Medulla oblongata (tissue), 1 donor: ENCODE results near the gene EDEM3.
"Not testable (repeated sequence)": the region's sequence is repeated elsewhere in the genome, so short reads cannot be mapped to it uniquely, and the experiment has no call there.

ENCODE experiments used
- DNase-seq: peaks from one replicate; pipeline ENCODE4 v3.0.0-alpha.2; 2015; ENCODE audit errors: extremely low spot score

Gene EDEM3

GRCh38 chr1:184734980-184735379 lies 19.7 kb downstream of the EDEM3 start:
- no peak for DNase-seq

DNA sequence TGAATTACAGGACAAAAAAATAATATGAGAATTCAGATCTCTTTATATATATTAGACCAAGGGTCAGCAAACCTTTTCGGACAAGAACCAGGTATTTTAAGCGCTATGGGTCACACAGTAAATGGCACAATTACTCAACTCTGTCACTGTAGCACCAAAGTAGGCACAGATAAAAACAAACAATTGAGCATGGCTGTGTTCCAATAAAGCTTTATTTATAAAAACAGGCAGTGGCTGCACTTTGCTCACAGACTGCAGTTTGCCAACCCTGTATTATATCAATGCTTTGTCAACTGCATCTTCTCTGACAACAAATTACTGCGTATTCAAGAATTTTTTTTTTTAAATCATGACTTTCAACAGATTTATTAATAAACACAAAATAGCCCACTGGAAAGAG lies 29.8 kb downstream of the EDEM3 start:
- DNase-seq: no peak

DNA sequence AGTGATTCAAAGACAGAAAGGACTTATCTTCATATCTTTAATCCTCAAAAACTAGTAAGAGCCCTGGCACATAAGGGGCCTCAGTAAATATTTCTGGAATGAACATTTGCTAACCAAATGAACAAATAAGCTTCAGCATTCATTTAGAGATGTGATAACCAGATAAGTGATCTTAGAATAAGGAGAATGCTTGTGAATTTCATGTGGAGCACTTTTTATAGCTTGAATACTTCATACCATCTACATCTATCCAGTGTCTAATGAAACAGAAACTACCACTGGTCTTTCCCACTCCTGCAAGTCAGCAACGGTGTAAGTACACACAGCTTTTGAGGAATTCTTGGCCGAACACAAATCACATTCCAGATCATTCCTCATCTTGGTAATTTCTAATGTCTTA lies 38.5 kb downstream of the EDEM3 start:
- DNase-seq: no peak

DNA sequence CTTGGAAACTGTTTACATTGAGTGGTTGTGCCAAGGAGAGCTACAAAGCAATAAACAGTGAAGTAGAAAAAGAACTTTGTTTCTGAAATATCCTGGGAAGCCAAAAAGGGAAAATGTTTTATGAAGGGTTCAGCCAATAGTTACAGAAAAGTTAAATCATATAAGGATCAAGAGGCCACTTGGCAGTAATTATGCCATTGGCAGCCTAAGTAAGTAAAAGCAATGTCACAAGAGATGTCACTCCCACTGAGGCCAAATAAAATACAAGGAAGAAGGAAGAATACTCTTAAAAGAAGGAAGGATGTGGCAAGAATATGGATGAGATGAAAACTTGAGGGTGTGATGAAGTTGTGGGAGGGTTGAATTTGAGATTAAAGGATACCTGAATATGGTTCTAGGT lies 45.2 kb downstream of the EDEM3 start:
- no peak for DNase-seq

GRCh38 chr1:184708084-184708676 lies 46.5 kb downstream of the EDEM3 start:
- DNase-seq: no peak

- DNase-seq: no peak
Measured at GRCh38 chr1:184705271-184705670, 49.4 kb downstream of the EDEM3 start.

DNA sequence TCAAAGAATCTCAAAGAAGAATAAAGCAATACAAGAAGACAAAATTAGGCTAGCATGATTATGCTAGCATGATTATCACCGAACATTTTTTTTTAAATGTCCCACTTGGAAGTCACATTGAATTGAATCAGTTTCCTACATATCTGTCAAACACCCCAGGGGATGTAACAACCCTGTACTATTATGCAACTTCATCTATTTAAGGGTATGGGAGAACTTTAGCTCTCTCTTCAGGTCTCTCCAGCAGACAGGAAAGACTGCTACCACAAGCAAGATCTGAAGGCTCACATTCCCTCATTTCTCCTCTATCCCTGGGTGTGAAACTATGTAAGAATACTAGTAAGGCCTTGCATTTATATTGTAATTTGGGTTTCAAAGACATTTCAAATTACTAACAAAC lies 52.8 kb downstream of the EDEM3 start:
- no peak for DNase-seq

DNA sequence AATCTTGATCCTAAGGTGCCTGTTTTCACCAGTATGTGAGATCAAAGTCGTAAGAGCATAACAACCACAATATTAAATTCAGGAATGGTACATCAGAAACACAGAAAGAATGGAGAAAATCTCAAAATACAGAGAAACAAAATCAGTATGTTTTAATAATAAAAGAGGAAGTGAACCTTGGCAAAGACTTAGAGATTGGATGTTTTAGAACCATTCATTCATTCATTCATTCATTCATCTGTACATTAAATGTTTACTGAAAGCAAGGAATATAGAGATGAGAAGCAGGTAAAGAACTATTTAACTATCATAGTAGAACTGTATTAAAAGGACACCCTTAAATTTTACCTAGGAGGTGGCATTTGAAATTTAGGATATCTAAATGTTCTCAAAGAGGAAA lies 55.7 kb downstream of the EDEM3 start:
- DNase-seq: no peak

GRCh38 chr1:184698016-184698415 lies 56.6 kb downstream of the EDEM3 start:
- DNase-seq: no peak

- DNase-seq: no peak
Measured at GRCh38 chr1:184696403-184696802, 58.3 kb downstream of the EDEM3 start.

- DNase-seq: no peak
Measured at GRCh38 chr1:184695023-184695422, 59.6 kb downstream of the EDEM3 start.

DNA sequence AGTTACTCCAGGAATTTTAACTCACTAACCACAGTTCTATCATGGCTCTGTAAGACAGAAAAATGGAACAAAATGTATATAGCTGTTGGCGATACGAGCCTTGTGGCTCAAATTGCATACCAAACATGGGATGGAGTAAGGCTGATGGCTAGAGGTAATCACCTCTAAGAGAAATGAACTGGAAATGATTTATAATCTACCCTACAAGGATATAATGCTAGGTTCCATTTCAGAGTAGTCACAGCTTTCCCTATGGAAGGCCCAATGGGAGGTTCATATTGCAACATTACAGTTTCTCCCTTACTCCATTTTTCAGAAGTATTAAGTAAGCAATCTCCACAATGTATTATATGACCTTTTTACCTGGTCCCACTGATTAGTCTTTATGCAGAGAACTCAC lies 61.6 kb downstream of the EDEM3 start:
- DNase-seq: no peak

GRCh38 chr1:184691719-184692324 lies 62.8 kb downstream of the EDEM3 start:
- peak; percentile 81 for DNase-seq

DNA sequence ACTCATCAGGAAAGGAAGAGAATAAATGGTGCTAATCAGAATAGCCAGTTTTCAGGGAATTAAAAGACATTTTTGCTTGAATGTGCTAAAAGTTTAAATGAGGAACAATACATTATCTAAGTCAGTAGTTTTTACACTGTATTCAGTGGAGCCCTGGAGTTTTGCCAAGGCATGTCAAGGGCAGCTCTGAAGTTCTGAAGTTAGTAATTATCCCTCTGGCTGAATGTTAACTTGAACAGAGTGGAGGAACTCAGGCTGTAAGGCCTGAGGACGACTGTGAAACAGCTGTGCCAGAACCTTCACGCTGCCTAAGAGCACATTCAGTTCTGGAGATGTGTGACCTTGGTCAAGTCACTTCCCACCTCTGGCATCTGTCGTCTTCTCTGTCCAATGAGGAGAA lies 68.1 kb downstream of the EDEM3 start:
- no peak for DNase-seq

DNA sequence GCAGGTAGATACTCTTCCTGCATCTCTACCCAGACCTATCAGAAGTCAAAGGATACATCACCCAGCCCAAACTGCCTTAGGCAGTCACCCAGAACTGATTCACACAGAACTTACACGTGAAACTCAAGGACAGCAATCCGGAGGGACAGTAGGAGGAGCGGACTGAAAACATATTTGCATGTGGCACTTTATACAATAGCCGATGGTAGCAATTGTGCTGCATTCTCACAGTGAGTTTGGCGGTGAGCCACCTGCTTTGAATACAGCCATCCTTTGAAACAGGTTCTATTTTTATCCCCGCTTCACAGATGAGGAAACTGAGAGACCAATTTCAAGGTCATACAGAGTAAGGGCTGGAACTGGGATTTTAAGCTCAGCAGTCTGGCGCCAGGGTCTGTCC lies 69.5 kb downstream of the EDEM3 start:
- DNase-seq: no peak

GRCh38 chr1:184684285-184685074 lies 70.2 kb downstream of the EDEM3 start:
- peak; percentile 54 for DNase-seq

DNA sequence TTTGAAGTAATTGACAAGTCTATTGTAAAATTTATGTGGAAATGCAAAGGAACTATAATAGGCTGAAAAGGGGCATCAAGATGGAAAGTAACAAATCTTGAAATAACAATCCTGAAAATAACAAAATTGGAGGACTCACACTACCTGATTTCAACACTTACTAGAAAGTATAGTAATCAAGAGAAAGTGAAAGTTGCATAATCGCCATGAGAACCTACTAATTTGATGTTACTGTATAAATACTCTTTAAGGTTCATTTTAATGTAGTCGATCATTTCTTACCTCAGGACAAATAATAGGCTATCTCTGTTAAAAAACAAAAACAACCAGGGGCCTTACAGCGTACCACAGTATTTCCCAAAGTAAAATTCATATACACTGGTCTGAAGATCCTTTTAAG lies 71.7 kb downstream of the EDEM3 start:
- no peak for DNase-seq

GRCh38 chr1:184680611-184681225 lies 73.9 kb downstream of the EDEM3 start:
- not testable (repeated sequence) for DNase-seq

DNA sequence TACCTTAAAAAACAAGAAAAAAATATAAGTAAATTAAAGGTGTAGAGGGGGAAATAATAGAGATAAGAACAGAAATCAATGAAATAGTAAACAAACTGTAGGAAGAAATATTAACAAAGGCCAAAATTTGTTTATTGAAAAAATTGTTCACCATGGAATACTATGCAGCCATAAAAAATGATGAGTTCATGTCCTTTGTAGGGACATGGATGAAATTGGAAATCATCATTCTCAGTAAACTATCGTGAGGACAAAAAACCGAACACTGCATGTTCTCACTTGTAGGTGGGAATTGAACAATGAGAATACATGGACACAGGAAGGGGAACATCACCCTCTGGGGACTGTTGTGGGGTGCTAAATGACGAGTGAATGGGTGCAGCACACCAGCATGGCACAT lies 75.2 kb downstream of the EDEM3 start:
- not testable (repeated sequence) for DNase-seq

DNA sequence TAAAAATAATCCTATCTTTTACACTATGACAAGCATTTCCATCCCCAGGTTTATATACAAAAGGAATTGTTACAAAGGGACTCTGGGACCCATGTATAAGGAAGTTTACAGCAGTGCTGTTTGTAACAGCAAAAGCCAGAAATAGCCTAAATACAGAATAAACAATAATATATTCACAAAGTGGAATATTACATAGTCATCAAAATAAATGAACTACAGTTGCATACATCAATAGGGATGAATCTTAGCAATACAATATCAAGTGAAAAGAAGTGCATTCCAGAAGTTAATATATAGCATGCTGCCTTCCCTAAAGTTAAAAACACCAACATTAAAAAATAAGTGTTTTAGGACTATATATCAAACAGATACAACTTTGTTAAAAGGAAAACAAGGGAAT lies 77.3 kb downstream of the EDEM3 start:
- DNase-seq: no peak

GRCh38 chr1:184673305-184673704 lies 81.4 kb downstream of the EDEM3 start:
- no peak for DNase-seq

DNA sequence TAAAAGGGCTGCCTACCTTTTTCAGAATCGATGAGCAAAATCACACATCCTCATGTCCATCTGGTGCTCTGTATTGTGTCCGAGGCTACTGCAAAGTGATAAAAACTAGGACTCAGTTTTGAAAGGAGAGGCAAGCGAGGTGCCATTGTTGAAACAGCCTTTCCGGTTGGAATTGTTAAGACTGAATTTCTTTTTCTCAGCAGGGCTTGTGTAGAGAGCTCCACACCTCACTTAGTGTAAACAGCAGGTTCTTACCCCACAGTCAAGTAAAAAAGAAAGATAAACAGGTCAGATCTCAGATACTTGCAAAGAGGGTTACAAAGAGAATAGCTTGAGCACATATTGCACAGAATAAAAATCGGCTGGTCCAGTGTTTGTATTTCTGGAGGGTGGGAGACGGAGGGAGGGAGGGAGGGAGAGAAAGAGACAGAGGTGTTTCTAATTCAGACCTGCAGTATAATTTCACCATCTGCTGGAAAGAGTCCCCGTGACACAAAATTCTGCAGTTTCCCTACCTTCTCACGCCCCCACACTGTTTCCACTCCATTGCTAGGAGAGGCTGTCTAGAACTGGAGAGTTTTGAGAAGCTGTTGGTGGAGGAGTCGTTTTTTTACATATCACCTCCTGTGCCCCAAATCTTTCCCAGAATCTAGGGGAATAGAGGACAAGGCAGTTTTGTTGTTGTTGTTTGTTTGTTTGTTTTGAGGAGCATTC lies 82.5 kb downstream of the EDEM3 start:
- no peak for DNase-seq
